Osteocyte (in vitro differentiated cells): Measurements from ENCODE around the gene CANX. TPM values are rescaled to one million over a fixed set of nuclear protein-coding genes. Genes with fewer than 3 reads are reported as not detected.

Experiments used
- DNase-seq: peaks from one replicate; pipeline ENCODE4 v3.0.0; 2021; ENCODE audit warnings: mixed read lengths; ENCODE audit not compliant: unreplicated experiment; ENCODE audit errors: extremely low spot score
- H3K27ac Mint-ChIP-seq: one replicate; pipeline ENCODE4 v1.8.0; 2021; ENCODE audit warnings: mild to moderate bottlenecking, mixed read lengths; ENCODE audit not compliant: unreplicated experiment
- H3K27me3 Mint-ChIP-seq: one replicate; pipeline ENCODE4 v1.8.0; 2021; ENCODE audit warnings: mixed read lengths; ENCODE audit not compliant: unreplicated experiment
- H3K36me3 Mint-ChIP-seq: one replicate; pipeline ENCODE4 v1.8.0; 2021; ENCODE audit warnings: mixed read lengths; ENCODE audit not compliant: unreplicated experiment
- H3K4me1 Mint-ChIP-seq: one replicate; pipeline ENCODE4 v1.8.0; 2021; ENCODE audit warnings: mixed read lengths; ENCODE audit not compliant: unreplicated experiment
- H3K4me3 Mint-ChIP-seq: one replicate; pipeline ENCODE4 v1.8.0; 2021; ENCODE audit warnings: mild to moderate bottlenecking, moderate library complexity, mixed read lengths; ENCODE audit not compliant: unreplicated experiment
- H3K9me3 Mint-ChIP-seq: one replicate; pipeline ENCODE4 v1.8.0; 2021; ENCODE audit warnings: mixed read lengths; ENCODE audit not compliant: unreplicated experiment
- total RNA-seq: library from RNA; stranded (reverse); gene quantifications from 2 replicates; pipeline ENCODE4 v1.2.1, GENCODE V29; 2021
- TF ChIP-seq, protein P1 (sequence below): fragments of 200-600 bp; sonication (generic); IDR thresholded peaks from 2 replicates; pipeline ENCODE4 v1.5.0; 2021; ENCODE audit warnings: antibody characterized with exemption, mild to moderate bottlenecking, moderate library complexity

CANX gene
- total RNA-seq, 1 donor from 2014 or later, result 809 TPM

DNA sequence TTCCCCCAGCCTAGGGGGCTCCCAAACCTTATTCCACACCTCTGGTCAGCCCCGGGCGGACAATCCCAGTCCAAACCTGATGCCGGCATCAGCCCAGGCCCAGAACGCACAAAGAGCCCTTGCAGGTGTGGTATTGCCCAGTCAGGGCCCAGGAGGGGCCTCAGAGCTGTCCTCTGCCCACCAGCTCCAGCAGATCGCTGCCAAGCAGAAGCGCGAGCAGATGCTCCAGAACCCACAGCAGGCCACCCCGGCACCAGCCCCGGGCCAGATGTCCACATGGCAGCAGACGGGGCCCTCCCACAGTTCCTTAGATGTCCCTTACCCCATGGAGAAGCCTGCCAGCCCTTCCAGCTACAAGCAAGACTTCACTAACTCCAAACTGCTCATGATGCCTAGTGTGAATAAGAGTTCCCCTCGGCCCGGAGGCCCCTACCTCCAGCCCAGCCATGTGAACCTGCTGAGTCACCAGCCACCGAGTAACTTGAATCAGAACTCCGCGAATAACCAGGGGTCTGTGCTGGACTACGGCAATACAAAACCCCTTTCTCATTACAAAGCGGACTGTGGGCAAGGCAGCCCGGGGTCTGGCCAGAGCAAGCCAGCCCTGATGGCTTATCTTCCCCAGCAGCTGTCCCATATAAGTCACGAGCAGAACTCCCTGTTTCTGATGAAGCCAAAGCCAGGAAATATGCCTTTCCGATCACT lies 67.4 kb downstream of the CANX start:
- no peak overlapping the region for H3K4me3 Mint-ChIP-seq
- H3K9me3 Mint-ChIP-seq, result no peaks in the 10 kb centered on the region
- peaks cover 66% of the 10 kb centered on the region for H3K4me1 Mint-ChIP-seq
- peak overlapping the region; percentile 91 for H3K27ac Mint-ChIP-seq
- no peaks in the 10 kb centered on the region for H3K27me3 Mint-ChIP-seq
- TF ChIP-seq, protein P1, sequence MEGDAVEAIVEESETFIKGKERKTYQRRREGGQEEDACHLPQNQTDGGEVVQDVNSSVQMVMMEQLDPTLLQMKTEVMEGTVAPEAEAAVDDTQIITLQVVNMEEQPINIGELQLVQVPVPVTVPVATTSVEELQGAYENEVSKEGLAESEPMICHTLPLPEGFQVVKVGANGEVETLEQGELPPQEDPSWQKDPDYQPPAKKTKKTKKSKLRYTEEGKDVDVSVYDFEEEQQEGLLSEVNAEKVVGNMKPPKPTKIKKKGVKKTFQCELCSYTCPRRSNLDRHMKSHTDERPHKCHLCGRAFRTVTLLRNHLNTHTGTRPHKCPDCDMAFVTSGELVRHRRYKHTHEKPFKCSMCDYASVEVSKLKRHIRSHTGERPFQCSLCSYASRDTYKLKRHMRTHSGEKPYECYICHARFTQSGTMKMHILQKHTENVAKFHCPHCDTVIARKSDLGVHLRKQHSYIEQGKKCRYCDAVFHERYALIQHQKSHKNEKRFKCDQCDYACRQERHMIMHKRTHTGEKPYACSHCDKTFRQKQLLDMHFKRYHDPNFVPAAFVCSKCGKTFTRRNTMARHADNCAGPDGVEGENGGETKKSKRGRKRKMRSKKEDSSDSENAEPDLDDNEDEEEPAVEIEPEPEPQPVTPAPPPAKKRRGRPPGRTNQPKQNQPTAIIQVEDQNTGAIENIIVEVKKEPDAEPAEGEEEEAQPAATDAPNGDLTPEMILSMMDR, result no peak
- H3K36me3 Mint-ChIP-seq, result peaks cover 19% of the 10 kb centered on the region
- DNase-seq, result no peak

DNA sequence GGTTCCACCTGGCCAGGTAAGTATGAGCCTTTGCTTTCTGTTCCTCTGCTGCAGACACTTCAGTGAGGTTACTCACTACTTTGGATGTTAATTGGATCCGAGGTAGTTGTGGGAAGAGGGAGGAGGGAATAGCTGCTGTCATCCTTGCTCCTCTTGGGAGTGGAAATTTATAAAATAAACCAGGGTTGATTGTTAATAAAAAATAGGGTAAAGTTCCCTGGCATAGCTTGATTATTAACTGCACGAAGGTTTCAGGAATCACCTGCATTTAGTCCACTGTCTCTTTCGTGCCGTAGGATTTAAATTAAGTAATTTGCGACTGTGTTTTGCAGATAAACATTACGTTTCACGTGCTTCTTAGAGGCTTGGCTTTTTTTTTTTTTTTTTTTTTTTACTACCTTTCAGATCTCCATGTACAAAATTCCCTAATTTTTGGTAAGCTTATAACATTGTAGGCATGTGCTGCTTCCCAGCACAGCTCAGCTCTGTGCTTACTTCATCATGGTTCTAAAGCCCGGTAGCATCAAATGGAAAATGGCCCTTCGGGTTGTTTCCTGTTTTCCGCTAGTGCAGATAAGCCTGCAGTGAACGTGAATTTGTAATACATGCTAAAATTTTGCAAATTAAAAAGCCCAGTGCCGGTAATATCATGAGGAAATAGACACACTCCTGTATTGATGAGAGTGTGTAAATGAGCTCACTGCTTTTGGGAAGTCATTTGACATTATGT lies 68.1 kb downstream of the CANX start:
- Mint-ChIP-seq H3K9me3 (no peaks in the 10 kb centered on the region), H3K27ac (peak overlapping the region; percentile 91), H3K4me3 (no peak overlapping the region), H3K27me3 (no peaks in the 10 kb centered on the region), H3K4me1 (peaks cover 61% of the 10 kb centered on the region), H3K36me3 (peaks cover 21% of the 10 kb centered on the region)
- TF ChIP-seq, protein P1, result no peak
- DNase-seq, result no peak

DNA sequence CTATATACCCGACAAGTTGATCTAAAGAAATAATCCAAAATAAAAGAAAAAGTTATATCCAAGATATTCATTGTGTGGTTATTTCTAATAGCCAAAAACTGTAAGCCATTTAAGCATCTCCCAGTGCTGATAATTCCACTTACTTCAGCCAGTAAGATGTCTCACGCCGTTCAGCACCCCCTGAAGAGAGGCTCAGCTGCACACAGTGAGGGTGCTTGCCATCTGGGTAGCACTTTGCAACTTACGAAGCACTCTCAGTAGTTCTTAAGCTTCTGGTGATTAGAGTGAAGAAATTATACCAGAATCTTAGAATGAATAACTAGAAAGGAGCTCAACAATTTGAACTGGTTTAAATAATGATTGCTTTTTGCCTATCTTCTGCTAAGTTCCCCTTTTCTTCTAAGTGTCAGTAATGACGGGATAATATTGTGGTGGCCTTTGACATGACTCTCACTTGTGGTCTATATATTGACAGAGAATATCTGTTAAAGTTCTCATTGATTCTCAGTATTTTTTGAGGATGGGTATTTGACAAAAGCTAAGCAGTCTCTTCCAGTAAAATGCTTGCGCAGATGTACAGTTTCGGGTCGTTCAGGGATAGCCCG lies 68.8 kb downstream of the CANX start:
- Mint-ChIP-seq H3K4me3 (no peak overlapping the region), H3K4me1 (peaks cover 54% of the 10 kb centered on the region), H3K36me3 (peaks cover 28% of the 10 kb centered on the region), H3K9me3 (no peaks in the 10 kb centered on the region), H3K27ac (no peak overlapping the region), H3K27me3 (no peaks in the 10 kb centered on the region)
- TF ChIP-seq, protein P1, result no peak
- DNase-seq, result no peak

DNA sequence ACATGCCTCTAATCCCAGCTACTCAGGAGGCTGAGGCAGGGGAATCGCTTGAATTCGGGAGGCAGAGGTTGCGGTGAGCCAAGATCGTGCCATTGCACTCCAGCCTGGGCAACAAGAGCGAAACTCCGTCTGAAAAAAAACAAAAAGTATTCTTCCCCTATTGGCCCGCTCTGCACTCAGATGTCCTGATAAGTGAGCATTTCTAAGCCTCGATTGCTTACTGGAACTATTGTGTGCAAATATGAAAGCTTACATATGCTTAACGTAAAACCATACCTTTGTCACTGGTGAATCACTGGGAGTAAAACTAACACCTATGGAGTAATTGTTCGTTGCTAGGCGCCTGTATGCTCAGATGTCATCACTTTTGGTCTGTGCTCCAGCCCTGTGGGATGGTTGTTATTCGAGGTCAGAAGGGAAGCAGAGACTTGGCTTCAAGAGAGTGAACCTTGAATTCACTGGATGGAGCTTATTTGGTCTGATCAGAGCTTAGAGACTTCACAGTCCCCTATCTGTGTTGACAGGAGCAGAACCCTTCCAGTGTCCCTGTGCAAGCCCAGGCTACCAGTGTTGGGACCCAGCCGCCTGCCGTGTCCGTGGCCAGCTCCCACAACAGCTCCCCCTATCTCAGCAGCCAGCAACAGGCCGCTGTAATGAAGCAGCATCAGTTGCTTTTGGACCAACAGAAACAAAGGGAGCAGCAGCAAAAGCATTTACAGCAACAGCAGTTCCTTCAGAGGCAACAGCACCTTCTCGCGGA lies 69.7 kb downstream of the CANX start:
- TF ChIP-seq, protein P1, result peak; percentile 14
- Mint-ChIP-seq H3K9me3 (no peaks in the 10 kb centered on the region), H3K4me1 (peaks cover 45% of the 10 kb centered on the region), H3K27ac (no peak overlapping the region), H3K36me3 (peaks cover 36% of the 10 kb centered on the region), H3K4me3 (no peak overlapping the region), H3K27me3 (no peaks in the 10 kb centered on the region)
- DNase-seq, result no peak
